Measurements from ENCODE around the gene PIK3AP1. TPM values are rescaled to one million over a fixed set of nuclear protein-coding genes. Genes with fewer than 3 reads are reported as not detected.

Gene PIK3AP1
- polyA plus RNA-seq, 1 of the 3 experiments (the other 2 are of a cell fraction) = 0.07 TPM

DNA sequence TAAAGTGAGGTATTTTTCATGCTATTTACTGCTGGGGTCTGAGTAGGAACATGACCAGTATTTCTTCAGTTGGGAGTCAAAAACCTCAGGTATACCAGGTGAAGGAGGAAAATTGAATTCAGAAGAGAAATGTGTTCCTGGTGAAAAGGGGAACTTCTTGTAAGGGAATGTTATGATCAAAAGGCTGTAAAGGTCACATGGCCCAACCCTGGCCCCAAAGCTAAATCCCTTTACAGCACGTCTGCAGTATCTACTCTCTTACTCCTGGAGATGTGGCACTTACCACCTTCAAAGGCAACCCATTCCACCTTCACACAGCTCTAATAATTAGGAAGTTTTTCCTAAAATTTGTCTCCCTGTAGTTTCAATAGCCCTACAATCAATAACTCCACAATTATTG, 15.2 kb downstream of the PIK3AP1 start:
- WGBS (ENCODE audit: low lambda C conversion rate) = 67% methylated on average over 1 of the region's 1 CpG
- Histone ChIP-seq H2AFZ (ENCODE audit: low read depth) (no peak overlapping the region), H3K4me3 (ENCODE audit: low read depth in 2 of 2, low read length in 1 of 2) (no peak overlapping the region), H4K20me1 (ENCODE audit: insufficient read depth) (no peaks in the 10 kb centered on the region), H3K9ac (no peak overlapping the region), H3F3A (replicated peaks; ENCODE audit: insufficient read depth) (no peaks in the 10 kb centered on the region), H3K27me3 (ENCODE audit: insufficient read depth) (no peaks in the 10 kb centered on the region), H3K27ac (ENCODE audit: low read depth in 2 of 2, low read length in 1 of 2) (no peak overlapping the region), H3K36me3 (replicated peaks in 1 of 2; ENCODE audit: control insufficient read depth in 1 of 2, insufficient read depth in 2 of 2, low read length in 1 of 2) (no peaks in the 10 kb centered on the region), H3K4me1 (ENCODE audit: control insufficient read depth in 1 of 2, insufficient read depth in 2 of 2, low read depth in 1 of 2, low read length in 1 of 2) (no peaks in the 10 kb centered on the region), H3K9me3 (no peaks in the 10 kb centered on the region), H3K79me2 (ENCODE audit: insufficient read depth) (no peaks in the 10 kb centered on the region), H3K9me2 (no peaks in the 10 kb centered on the region), H3K4me2 (no peak overlapping the region)
- no peak for DNase-seq
- POLR2A ChIA-PET = no interaction called here
- TF ChIP-seq, protein P1, sequence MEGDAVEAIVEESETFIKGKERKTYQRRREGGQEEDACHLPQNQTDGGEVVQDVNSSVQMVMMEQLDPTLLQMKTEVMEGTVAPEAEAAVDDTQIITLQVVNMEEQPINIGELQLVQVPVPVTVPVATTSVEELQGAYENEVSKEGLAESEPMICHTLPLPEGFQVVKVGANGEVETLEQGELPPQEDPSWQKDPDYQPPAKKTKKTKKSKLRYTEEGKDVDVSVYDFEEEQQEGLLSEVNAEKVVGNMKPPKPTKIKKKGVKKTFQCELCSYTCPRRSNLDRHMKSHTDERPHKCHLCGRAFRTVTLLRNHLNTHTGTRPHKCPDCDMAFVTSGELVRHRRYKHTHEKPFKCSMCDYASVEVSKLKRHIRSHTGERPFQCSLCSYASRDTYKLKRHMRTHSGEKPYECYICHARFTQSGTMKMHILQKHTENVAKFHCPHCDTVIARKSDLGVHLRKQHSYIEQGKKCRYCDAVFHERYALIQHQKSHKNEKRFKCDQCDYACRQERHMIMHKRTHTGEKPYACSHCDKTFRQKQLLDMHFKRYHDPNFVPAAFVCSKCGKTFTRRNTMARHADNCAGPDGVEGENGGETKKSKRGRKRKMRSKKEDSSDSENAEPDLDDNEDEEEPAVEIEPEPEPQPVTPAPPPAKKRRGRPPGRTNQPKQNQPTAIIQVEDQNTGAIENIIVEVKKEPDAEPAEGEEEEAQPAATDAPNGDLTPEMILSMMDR (IDR thresholded peaks at IDR 0.05) = no peak
- no peak for TF ChIP-seq RAD21 (IDR thresholded peaks at IDR 0.05; ENCODE audit: low read length)
- TF ChIP-seq, protein P2, sequence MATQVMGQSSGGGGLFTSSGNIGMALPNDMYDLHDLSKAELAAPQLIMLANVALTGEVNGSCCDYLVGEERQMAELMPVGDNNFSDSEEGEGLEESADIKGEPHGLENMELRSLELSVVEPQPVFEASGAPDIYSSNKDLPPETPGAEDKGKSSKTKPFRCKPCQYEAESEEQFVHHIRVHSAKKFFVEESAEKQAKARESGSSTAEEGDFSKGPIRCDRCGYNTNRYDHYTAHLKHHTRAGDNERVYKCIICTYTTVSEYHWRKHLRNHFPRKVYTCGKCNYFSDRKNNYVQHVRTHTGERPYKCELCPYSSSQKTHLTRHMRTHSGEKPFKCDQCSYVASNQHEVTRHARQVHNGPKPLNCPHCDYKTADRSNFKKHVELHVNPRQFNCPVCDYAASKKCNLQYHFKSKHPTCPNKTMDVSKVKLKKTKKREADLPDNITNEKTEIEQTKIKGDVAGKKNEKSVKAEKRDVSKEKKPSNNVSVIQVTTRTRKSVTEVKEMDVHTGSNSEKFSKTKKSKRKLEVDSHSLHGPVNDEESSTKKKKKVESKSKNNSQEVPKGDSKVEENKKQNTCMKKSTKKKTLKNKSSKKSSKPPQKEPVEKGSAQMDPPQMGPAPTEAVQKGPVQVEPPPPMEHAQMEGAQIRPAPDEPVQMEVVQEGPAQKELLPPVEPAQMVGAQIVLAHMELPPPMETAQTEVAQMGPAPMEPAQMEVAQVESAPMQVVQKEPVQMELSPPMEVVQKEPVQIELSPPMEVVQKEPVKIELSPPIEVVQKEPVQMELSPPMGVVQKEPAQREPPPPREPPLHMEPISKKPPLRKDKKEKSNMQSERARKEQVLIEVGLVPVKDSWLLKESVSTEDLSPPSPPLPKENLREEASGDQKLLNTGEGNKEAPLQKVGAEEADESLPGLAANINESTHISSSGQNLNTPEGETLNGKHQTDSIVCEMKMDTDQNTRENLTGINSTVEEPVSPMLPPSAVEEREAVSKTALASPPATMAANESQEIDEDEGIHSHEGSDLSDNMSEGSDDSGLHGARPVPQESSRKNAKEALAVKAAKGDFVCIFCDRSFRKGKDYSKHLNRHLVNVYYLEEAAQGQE (IDR thresholded peaks at IDR 0.05; ENCODE audit: low read depth, low read length) = no peak
- TF ChIP-seq, protein P3, sequence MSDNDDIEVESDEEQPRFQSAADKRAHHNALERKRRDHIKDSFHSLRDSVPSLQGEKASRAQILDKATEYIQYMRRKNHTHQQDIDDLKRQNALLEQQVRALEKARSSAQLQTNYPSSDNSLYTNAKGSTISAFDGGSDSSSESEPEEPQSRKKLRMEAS (IDR thresholded peaks at IDR 0.05; ENCODE audit: low read depth) = no peak
- TF ChIP-seq EP300 (IDR thresholded peaks at IDR 0.05; ENCODE audit: borderline replicate concordance in 1 of 2, low read depth in 1 of 2, low read length in 1 of 2) = no peak
- TF ChIP-seq MXI1 (IDR thresholded peaks at IDR 0.05; ENCODE audit: low read depth, low read length) = no peak
- TF ChIP-seq EZH2phosphoT487 (IDR thresholded peaks at IDR 0.05; ENCODE audit: borderline replicate concordance, low read depth) = no peak
- CTCF ChIA-PET = interaction anchor here (1.2 kb wide), 1 partner anchor 11 kb away, joined by 3 read pairs; no protein-coding TSS in a partner anchor

DNA sequence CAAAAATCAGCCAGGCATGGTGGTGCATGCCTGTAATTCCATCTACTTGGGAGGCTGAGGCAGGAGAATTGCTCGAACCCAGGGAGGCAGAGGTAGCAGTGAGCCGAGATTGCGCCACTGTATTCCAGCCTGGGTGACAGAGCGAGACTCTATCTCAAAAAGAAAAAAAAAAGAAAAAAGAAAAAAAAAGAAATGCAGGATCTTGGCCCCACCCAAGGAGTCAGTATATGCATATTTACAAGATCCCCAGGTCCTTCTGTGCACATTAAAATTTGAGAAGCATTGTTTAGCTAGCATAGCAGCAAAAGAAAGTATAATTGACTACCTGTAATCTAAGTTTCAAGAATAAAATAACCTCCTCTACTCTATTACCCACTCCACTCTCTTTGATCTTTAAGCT, 15.8 kb downstream of the PIK3AP1 start:
- no peak overlapping the region for H2AFZ ChIP-seq (ENCODE audit: low read depth)
- H3K79me2 ChIP-seq (ENCODE audit: insufficient read depth) = no peaks in the 10 kb centered on the region
- 75% methylated on average over 4 of the region's 4 CpGs for WGBS (ENCODE audit: low lambda C conversion rate)
- POLR2A ChIA-PET = no interaction called here
- CTCF ChIA-PET = interaction anchor here (1.2 kb wide), 1 partner anchor 11 kb away, joined by 3 read pairs; no protein-coding TSS in a partner anchor
- no peaks in the 10 kb centered on the region for H3K27me3 ChIP-seq (ENCODE audit: insufficient read depth)
- no peak overlapping the region for H3K9ac ChIP-seq
- H3K4me1 ChIP-seq (ENCODE audit: control insufficient read depth in 1 of 2, insufficient read depth in 2 of 2, low read depth in 1 of 2, low read length in 1 of 2) = no peaks in the 10 kb centered on the region
- no peaks in the 10 kb centered on the region for H3K9me3 ChIP-seq
- no peaks in the 10 kb centered on the region for H3F3A ChIP-seq (replicated peaks; ENCODE audit: insufficient read depth)
- no peak overlapping the region for H3K4me3 ChIP-seq (ENCODE audit: low read depth in 2 of 2, low read length in 1 of 2)
- H3K27ac ChIP-seq (ENCODE audit: low read depth in 2 of 2, low read length in 1 of 2) = no peak overlapping the region
- no peak for DNase-seq
- H3K4me2 ChIP-seq = no peak overlapping the region
- no peaks in the 10 kb centered on the region for H4K20me1 ChIP-seq (ENCODE audit: insufficient read depth)
- H3K36me3 ChIP-seq (replicated peaks in 1 of 2; ENCODE audit: control insufficient read depth in 1 of 2, insufficient read depth in 2 of 2, low read length in 1 of 2) = no peaks in the 10 kb centered on the region
- TF ChIP-seq TCF12 (IDR thresholded peaks at IDR 0.05) = no peak
- TF ChIP-seq JUND (IDR thresholded peaks at IDR 0.05) = no peak
- no peak for TF ChIP-seq SIN3A (IDR thresholded peaks at IDR 0.05; ENCODE audit: borderline replicate concordance, low read depth, low read length)
- TF ChIP-seq FOXM1 (IDR thresholded peaks at IDR 0.05; ENCODE audit: low read depth) = no peak
- no peak for TF ChIP-seq MEF2A (IDR thresholded peaks at IDR 0.05; ENCODE audit: borderline replicate concordance, low read depth)
- no peaks in the 10 kb centered on the region for H3K9me2 ChIP-seq
